HTERT RPE-1 (cell line): ENCODE results near the gene HOXB6.

Source experiments
- in situ Hi-C: fragments of 300-500 bp; cut with MboI; formaldehyde crosslinking; loops from 4 replicates; pipeline ENCODE4 v1.14.3; 2020; ENCODE audit warnings: low sequenced_read_pairs

Gene HOXB6

GRCh38 chr17:48624118-48624517, 19.3 kb upstream of the HOXB6 start:
- in situ Hi-C loops, result no loop called here

- in situ Hi-C loops, result no loop called here
These were observed 18.8 kb upstream of the HOXB6 start for GRCh38 chr17:48623583-48623982.

GRCh38 chr17:48622857-48623256, 18.1 kb upstream of the HOXB6 start:
- in situ Hi-C loops, result no loop called here

- in situ Hi-C loops, result no loop called here
These were observed 16.9 kb upstream of the HOXB6 start for GRCh38 chr17:48621410-48622392.

- in situ Hi-C loops, result no loop called here
These were observed 15.8 kb upstream of the HOXB6 start for GRCh38 chr17:48620461-48621139.

- in situ Hi-C loops, result no loop called here
These were observed 15.2 kb upstream of the HOXB6 start for GRCh38 chr17:48619826-48620449.

GRCh38 chr17:48618256-48618896, 13.6 kb upstream of the HOXB6 start:
- in situ Hi-C loops, result no loop called here

GRCh38 chr17:48617471-48618255, 12.9 kb upstream of the HOXB6 start:
- in situ Hi-C loops, result no loop called here

GRCh38 chr17:48616717-48617470, 12.1 kb upstream of the HOXB6 start:
- in situ Hi-C loops, result no loop called here

GRCh38 chr17:48615963-48616716, 11.4 kb upstream of the HOXB6 start:
- in situ Hi-C loops, result no loop called here

GRCh38 chr17:48615047-48615962, 10.5 kb upstream of the HOXB6 start, which contains the start of gene HOXB8:
Gene HOXB8 (minus strand): TSS chr17:48615292. CDS start chr17:48614704, 588 bp downstream.
- in situ Hi-C loops, result no loop called here

- in situ Hi-C loops, result no loop called here
These were observed 9.3 kb upstream of the HOXB6 start for GRCh38 chr17:48613862-48614694.

- in situ Hi-C loops, result no loop called here
These were observed 8.3 kb upstream of the HOXB6 start for GRCh38 chr17:48612854-48613691.

GRCh38 chr17:48612456-48612853, 7.7 kb upstream of the HOXB6 start:
- in situ Hi-C loops, result no loop called here

- in situ Hi-C loops, result no loop called here
These were observed 7.1 kb upstream of the HOXB6 start for GRCh38 chr17:48611681-48612455.
